ENCODE results near the gene TRAPPC5. TPM values are rescaled to one million over a fixed set of nuclear protein-coding genes. Genes with fewer than 3 reads are reported as not detected.

The TRAPPC5 gene
- total RNA-seq, 1 donor from 2014 or later = 110 TPM

DNA sequence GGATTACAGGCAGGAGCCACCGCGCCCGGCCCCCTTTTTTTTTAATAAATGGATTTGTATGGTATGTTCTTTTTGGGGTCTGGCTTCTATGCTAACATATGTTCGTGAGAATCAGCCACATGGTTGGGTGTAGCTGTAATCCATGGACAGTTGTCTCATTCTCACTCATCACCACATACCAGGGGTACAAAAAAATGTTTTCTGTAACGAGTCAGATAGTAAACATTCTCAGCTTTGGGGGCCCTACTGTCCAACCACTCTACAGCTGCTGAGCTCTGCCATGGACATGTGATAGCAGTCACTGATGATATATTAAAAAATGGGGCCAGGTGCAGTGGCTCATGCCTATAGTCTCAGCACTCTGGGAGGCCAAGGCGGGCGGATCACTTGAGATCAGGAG, 16.9 kb upstream of the TRAPPC5 start:
- Mint-ChIP-seq H3K9me3 (no peaks in the 10 kb centered on the region), H3K36me3 (ENCODE audit: low read depth) (no peaks in the 10 kb centered on the region), H3K4me3 (no peak overlapping the region), H3K27me3 (peaks cover 17% of the 10 kb centered on the region), H3K27ac (no peak overlapping the region), H3K4me1 (peaks cover 3% of the 10 kb centered on the region)
- POLR2A ChIA-PET = no interaction called here
- intact Hi-C loops (cut with micrococcal nuclease) = no loop called here
- TF ChIP-seq, protein P1, sequence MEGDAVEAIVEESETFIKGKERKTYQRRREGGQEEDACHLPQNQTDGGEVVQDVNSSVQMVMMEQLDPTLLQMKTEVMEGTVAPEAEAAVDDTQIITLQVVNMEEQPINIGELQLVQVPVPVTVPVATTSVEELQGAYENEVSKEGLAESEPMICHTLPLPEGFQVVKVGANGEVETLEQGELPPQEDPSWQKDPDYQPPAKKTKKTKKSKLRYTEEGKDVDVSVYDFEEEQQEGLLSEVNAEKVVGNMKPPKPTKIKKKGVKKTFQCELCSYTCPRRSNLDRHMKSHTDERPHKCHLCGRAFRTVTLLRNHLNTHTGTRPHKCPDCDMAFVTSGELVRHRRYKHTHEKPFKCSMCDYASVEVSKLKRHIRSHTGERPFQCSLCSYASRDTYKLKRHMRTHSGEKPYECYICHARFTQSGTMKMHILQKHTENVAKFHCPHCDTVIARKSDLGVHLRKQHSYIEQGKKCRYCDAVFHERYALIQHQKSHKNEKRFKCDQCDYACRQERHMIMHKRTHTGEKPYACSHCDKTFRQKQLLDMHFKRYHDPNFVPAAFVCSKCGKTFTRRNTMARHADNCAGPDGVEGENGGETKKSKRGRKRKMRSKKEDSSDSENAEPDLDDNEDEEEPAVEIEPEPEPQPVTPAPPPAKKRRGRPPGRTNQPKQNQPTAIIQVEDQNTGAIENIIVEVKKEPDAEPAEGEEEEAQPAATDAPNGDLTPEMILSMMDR (IDR thresholded peaks at IDR 0.05) = no peak
- CTCF ChIA-PET = interaction anchor here (0.8 kb wide), 1 partner anchor 135 kb away, joined by 3 read pairs; no protein-coding TSS in a partner anchor
- DNase-seq (no peak), ATAC-seq (ENCODE audit: low read depth) (no peak)

DNA sequence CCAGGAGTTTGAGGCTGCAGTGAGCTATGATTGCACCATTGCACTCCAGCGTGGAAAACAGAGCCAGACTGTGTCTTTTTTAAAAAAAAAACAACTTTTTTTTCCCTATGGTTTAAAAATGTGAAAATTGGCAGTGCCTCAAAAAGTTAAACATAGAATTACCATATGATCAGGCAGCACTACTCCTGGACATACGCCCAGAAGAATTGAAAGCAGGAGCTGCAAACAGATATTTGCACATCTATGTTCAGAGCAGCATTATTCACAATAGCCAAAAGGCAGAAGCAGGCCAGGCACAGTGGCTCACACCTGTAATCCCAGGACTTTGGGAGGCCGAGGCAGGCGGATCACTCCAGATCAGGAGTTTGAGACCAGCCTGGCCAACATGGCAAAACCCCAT, 15.6 kb upstream of the TRAPPC5 start:
- ChIA-PET POLR2A (no interaction called here), CTCF (no interaction called here)
- no peak for DNase-seq
- no peaks in the 10 kb centered on the region for H3K36me3 Mint-ChIP-seq (ENCODE audit: low read depth)
- intact Hi-C loops (cut with micrococcal nuclease) = no loop called here
- H3K27me3 Mint-ChIP-seq = peaks cover 23% of the 10 kb centered on the region
- peaks cover 2% of the 10 kb centered on the region for H3K4me1 Mint-ChIP-seq
- no peak overlapping the region for H3K4me3 Mint-ChIP-seq
- ATAC-seq (ENCODE audit: low read depth) = no peak
- H3K9me3 Mint-ChIP-seq = no peaks in the 10 kb centered on the region
- H3K27ac Mint-ChIP-seq = no peak overlapping the region
- TF ChIP-seq, protein P1 (IDR thresholded peaks at IDR 0.05) = no peak

DNA sequence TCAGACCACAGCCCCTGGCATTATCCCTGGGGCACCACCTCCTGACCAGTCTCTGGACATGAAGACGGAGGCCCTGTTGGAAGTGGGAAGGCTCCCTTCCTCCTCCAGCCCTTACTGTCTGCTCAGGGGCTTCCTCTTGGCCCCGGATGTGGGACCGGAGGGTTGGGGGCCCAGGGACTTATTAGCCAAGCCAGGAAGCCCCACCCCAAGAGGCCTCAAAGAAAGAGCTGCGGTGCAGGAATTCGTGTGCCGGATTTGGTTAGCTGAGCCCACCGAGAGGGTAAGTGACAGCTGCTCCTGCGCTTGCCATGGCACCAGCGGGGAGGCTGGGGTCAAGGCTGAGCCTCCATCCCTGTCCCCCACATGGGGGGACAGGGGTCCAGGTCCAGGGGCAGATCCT, 11.8 kb upstream of the TRAPPC5 start, which contains the start of gene RETN:
Gene RETN (plus strand): TSS at position 208 of the 400 bp plus-strand sequence. CDS start 278 bp downstream, outside the sequence.
- Mint-ChIP-seq H3K4me3 (no peak within 1 kb of the TSS), H3K36me3 (ENCODE audit: low read depth) (no peaks in the 10 kb centered on the region), H3K9me3 (no peaks in the 10 kb centered on the region), H3K27me3 (peaks cover 40% of the 10 kb centered on the region), H3K27ac (no peak within 1 kb of the TSS), H3K4me1 (peaks cover 10% of the 10 kb centered on the region)
- CTCF ChIA-PET = interaction anchor here (0.8 to 1.2 kb wide), 2 partner anchors 12 to 100 kb away, joined by 3 read pairs; partner anchors contain the start of gene TRAPPC5
- ATAC-seq (ENCODE audit: low read depth) = no peak
- DNase-seq = no peak
- TF ChIP-seq, protein P1 (IDR thresholded peaks at IDR 0.05) = no peak
- intact Hi-C loops (cut with micrococcal nuclease) = no loop called here
- POLR2A ChIA-PET = interaction anchor here (0.5 kb wide), 1 partner anchor 482 kb away, joined by 6 read pairs; no protein-coding TSS in a partner anchor

DNA sequence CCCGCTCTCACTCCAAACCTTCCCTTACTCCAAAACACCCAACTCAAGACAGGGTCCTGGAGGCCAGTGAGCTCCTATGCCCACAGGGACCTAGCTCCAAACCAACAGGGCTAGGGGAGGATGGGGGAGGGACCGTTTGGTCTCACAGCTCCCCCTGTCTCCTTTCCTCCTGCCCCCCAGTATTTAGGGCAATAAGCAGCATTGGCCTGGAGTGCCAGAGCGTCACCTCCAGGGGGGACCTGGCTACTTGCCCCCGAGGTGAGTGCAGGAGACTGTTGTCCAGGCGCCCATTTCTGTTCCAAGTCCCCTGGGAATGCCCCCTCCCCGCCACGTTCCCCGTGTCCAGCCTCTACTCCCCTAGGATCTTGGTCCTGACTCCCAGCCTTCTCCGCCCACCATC, 11.0 kb upstream of the TRAPPC5 start:
- H3K27ac Mint-ChIP-seq = no peak overlapping the region
- intact Hi-C loops (cut with micrococcal nuclease) = loop anchor here (10.0 kb wide), 1 partner anchor 315 kb away; no protein-coding TSS in a partner anchor
- H3K9me3 Mint-ChIP-seq = no peaks in the 10 kb centered on the region
- CTCF ChIA-PET = interaction anchor here (0.8 to 1.2 kb wide), 2 partner anchors 11 to 101 kb away, joined by 3 read pairs; partner anchors contain the start of gene TRAPPC5
- H3K4me3 Mint-ChIP-seq = no peak overlapping the region
- POLR2A ChIA-PET = no interaction called here
- ATAC-seq (ENCODE audit: low read depth) (no peak), DNase-seq (no peak)
- H3K4me1 Mint-ChIP-seq = peaks cover 12% of the 10 kb centered on the region
- H3K36me3 Mint-ChIP-seq (ENCODE audit: low read depth) = no peaks in the 10 kb centered on the region
- H3K27me3 Mint-ChIP-seq = peaks cover 42% of the 10 kb centered on the region
- TF ChIP-seq, protein P1 (IDR thresholded peaks at IDR 0.05) = no peak

DNA sequence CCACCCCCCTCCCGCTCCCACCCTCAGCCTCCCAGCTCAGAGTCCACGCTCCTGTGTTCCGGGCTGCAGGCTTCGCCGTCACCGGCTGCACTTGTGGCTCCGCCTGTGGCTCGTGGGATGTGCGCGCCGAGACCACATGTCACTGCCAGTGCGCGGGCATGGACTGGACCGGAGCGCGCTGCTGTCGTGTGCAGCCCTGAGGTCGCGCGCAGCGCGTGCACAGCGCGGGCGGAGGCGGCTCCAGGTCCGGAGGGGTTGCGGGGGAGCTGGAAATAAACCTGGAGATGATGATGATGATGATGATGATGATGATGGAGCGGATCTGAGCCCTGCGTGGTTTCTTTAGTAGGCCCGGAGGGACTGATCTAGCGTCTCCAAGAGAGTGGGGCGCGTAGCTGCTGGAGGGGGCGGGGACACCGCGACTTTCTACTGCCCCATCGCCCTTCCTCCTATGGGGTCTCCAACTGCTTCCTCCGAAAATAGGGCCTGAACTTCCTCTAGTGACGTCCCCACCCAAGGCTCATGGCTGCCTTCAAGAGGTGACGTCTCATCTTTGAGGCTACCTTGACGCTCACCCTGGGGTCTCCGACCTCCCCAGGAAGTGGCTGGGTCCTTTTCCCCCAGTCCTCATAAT, 10.4 kb upstream of the TRAPPC5 start:
- H3K36me3 Mint-ChIP-seq (ENCODE audit: low read depth) = no peaks in the 10 kb centered on the region
- ChIA-PET CTCF (no interaction called here), POLR2A (interaction anchor here (0.6 to 1.2 kb wide), 2 partner anchors 8 to 16 kb away, joined by 4 to 9 read pairs; no protein-coding TSS in a partner anchor)
- DNase-seq (no peak), ATAC-seq (ENCODE audit: low read depth) (peak; percentile 28)
- no peak overlapping the region for H3K27ac Mint-ChIP-seq
- TF ChIP-seq, protein P1 (IDR thresholded peaks at IDR 0.05) = no peak
- H3K4me3 Mint-ChIP-seq = peak overlapping the region; percentile 64
- peaks cover 42% of the 10 kb centered on the region for H3K27me3 Mint-ChIP-seq
- H3K9me3 Mint-ChIP-seq = no peaks in the 10 kb centered on the region
- intact Hi-C loops (cut with micrococcal nuclease) = loop anchor here (10.0 kb wide), 1 partner anchor 315 kb away; no protein-coding TSS in a partner anchor
- H3K4me1 Mint-ChIP-seq = peaks cover 12% of the 10 kb centered on the region
